ENCODE measurements around the gene BICRA. TPM values are rescaled to one million over a fixed set of nuclear protein-coding genes. Genes with fewer than 3 reads are reported as not detected.

The BICRA gene
- total RNA-seq, 1 experiment from 2014 or later, result 29.3 TPM

- Histone ChIP-seq H2AFZ (ENCODE audit: low read length) (no peak overlapping the region), H3K23ac (ENCODE audit: insufficient read length, low read depth, low read length) (no peak overlapping the region), H2BK15ac (ENCODE audit: low read depth, low read length) (no peak overlapping the region), H3K9ac (ENCODE audit: extremely low read depth, insufficient read length, low read length) (no peak overlapping the region), H3K56ac (ENCODE audit: insufficient read length, low read depth, low read length) (no peak overlapping the region), H3K27me3 (ENCODE audit: insufficient read depth, low read length) (no peaks in the 10 kb centered on the region), H2BK12ac (ENCODE audit: insufficient read length, low read depth, low read length) (no peak overlapping the region), H3K14ac (ENCODE audit: insufficient read depth, low read length) (no peak overlapping the region), H3K18ac (ENCODE audit: insufficient read length, low read depth, low read length) (no peak overlapping the region), H3K4me1 (ENCODE audit: insufficient read depth, low read length) (no peaks in the 10 kb centered on the region), H3K27ac (ENCODE audit: insufficient read length, low read depth, low read length) (no peak overlapping the region), H2BK20ac (ENCODE audit: low read depth, low read length, poor library complexity, severe bottlenecking) (no peak overlapping the region), H4K8ac (replicated peaks; ENCODE audit: insufficient read length, low read depth, low read length) (no peak overlapping the region), H2AK5ac (ENCODE audit: insufficient read length, low read length) (no peak overlapping the region), H3T11ph (ENCODE audit: low read length) (no peak overlapping the region), H3K79me1 (ENCODE audit: insufficient read depth, low read depth, low read length, poor library complexity, severe bottlenecking) (no peaks in the 10 kb centered on the region), H2BK120ac (ENCODE audit: low read depth, low read length, poor library complexity, severe bottlenecking) (no peak overlapping the region), H3K23me2 (ENCODE audit: insufficient read length, low read depth, low read length, poor library complexity, severe bottlenecking) (no peaks in the 10 kb centered on the region), H2BK5ac (ENCODE audit: insufficient read length, low read length) (no peak overlapping the region), H4K91ac (ENCODE audit: insufficient read length, low read depth, low read length) (no peak overlapping the region), H4K20me1 (ENCODE audit: control insufficient read depth, insufficient read depth, insufficient read length) (no peaks in the 10 kb centered on the region), H3K9me3 (ENCODE audit: control insufficient read depth, low read depth, low read length) (no peaks in the 10 kb centered on the region), H3K4ac (ENCODE audit: low read depth, low read length) (no peak overlapping the region), H3K79me2 (ENCODE audit: insufficient read depth, low read length) (no peaks in the 10 kb centered on the region), H4K5ac (ENCODE audit: insufficient read length, low read depth, low read length) (no peak overlapping the region), H3K4me2 (ENCODE audit: insufficient read depth, insufficient read length, low read length) (no peak overlapping the region)
- Mint-ChIP-seq H3K36me3 (ENCODE audit: insufficient read depth in 1 of 3, low read depth in 3 of 3) (peaks cover 3 to 16% (median 16%) of the 10 kb centered on the region in 3 experiments; a peak in 6 of 7 replicates), H3K27me3 (ENCODE audit: low read depth) (peaks cover 4% of the 10 kb centered on the region), H3K27ac (no peak overlapping the region), H3K4me1 (peaks cover 4 to 5% of the 10 kb centered on the region in 2 experiments; a peak in 2 of 4 replicates), H3K9me3 (no peaks in the 10 kb centered on the region; a peak in 1 of 5 replicates), H3K4me3 (peak overlapping the region in 1 of 2 experiments; percentile 15; a peak in 1 of 5 replicates)
- peak; percentile 88 for TF ChIP-seq CTCF (conservative IDR thresholded peaks at IDR 0.05)
- WGBS (ENCODE audit: extremely low coverage, insufficient read length, low lambda C conversion rate), result no CpG with 5 or more reads among the region's 22 CpGs
- peak; percentile 89 for DNase-seq
These were observed 98.4 kb downstream of the BICRA start for GRCh38 chr19:47707135-47707925.

All from H9 (cell line).